Measurements from ENCODE around the gene STXBP1. TPM values are rescaled to one million over a fixed set of nuclear protein-coding genes. Genes with fewer than 3 reads are reported as not detected.

The STXBP1 gene
- total and polyA plus RNA-seq, 12 donors, result 14.4 to 59.2 (median 46.4) TPM

GRCh38 chr9:127738666-127739065 is 126.6 kb downstream of the STXBP1 start:
- no peaks in the 10 kb centered on the region for H3K27me3 ChIP-seq
- WGBS, 2 donors, result 88 to 89% methylated on average over 13 of the region's 13 CpGs
- ATAC-seq (no peak), DNase-seq (no peak)
- peaks cover 12 to 67% (median 32%) of the 10 kb centered on the region in 9 donors for H3K4me1 ChIP-seq
- intact Hi-C loops (cut with DNase I), result loop anchor here in 8 of 10 donors (5.0 to 10.0 kb wide), 6 partner anchors 44 to 234 kb away; partner anchors contain the start of genes AK1 (in 1 of the 8) and ST6GALNAC4 (in 1 of the 8)
- peaks cover 0 to 61% (median 0%) of the 10 kb centered on the region in 9 donors for H3K36me3 ChIP-seq
- TF ChIP-seq CTCF (IDR thresholded peaks at IDR 0.05), result no peak
- no peak overlapping the region for H3K27ac ChIP-seq
- no peak overlapping the region for H3K4me3 ChIP-seq
- H3K9me3 ChIP-seq, result no peaks in the 10 kb centered on the region

GRCh38 chr9:127739614-127740330 is 127.7 kb downstream of the STXBP1 start:
- WGBS, 2 donors, result 78 to 80% methylated on average over 19 of the region's 19 CpGs
- DNase-seq (peak in 1 of 2 donors; percentile 49), ATAC-seq (peak in 1 of 8 donors; percentile 5)
- Histone ChIP-seq H3K4me1 (peaks cover 5 to 57% (median 25%) of the 10 kb centered on the region in 9 donors), H3K27me3 (no peaks in the 10 kb centered on the region), H3K27ac (peak overlapping the region in 9 of 10 donors; percentile 7 to 66 (median 44)), H3K36me3 (peaks cover 0 to 72% (median 0%) of the 10 kb centered on the region in 9 donors), H3K4me3 (no peak overlapping the region), H3K9me3 (no peaks in the 10 kb centered on the region)
- intact Hi-C loops (cut with DNase I), result loop anchor here in 9 of 10 donors (5.0 to 10.0 kb wide), 6 partner anchors 43 to 235 kb away; partner anchors contain the start of genes AK1 (in 1 of the 9) and ST6GALNAC4 (in 1 of the 9)
- no peak for TF ChIP-seq CTCF (IDR thresholded peaks at IDR 0.05)

- intact Hi-C loops (cut with DNase I), result loop anchor here in 2 of 10 donors (5.0 kb wide), 2 partner anchors 40 to 130 kb away; no protein-coding TSS in a partner anchor
- ATAC-seq (peak; percentile 16 to 92 (median 74)), DNase-seq (peak; percentile 76 to 80)
- Histone ChIP-seq H3K4me3 (peak overlapping the region in 9 of 10 donors; percentile 18 to 51 (median 41)), H3K36me3 (peaks cover 0 to 93% (median 4%) of the 10 kb centered on the region in 9 donors), H3K9me3 (no peaks in the 10 kb centered on the region), H3K27me3 (no peaks in the 10 kb centered on the region), H3K4me1 (peaks cover 2 to 45% (median 21%) of the 10 kb centered on the region in 9 donors), H3K27ac (peak overlapping the region in 7 of 10 donors; percentile 4 to 65 (median 30))
- WGBS, 2 donors, result 41 to 64% methylated on average over 38 of the region's 38 CpGs
- no peak for TF ChIP-seq CTCF (IDR thresholded peaks at IDR 0.05)
Measured at GRCh38 chr9:127741831-127742434, 129.9 kb downstream of the STXBP1 start.

Other genes with a start within 250 kb of the STXBP1 start
- gene SLC2A8, start 215.1 kb upstream of the STXBP1 start, total RNA-seq, result 10 to 100 TPM; 10.0 to 26.7 (median 13.1) TPM
- 10 to 100 TPM; 18.9 to 21.7 TPM for gene SLC2A8, start 215.1 kb upstream of the STXBP1 start, polyA plus RNA-seq
- gene ZNF79, start 187.9 kb upstream of the STXBP1 start, total RNA-seq, result 1 to 10 TPM; 4.4 to 8.3 (median 6.4) TPM
- 1 to 10 TPM; 2.1 to 4.5 TPM for gene ZNF79, start 187.9 kb upstream of the STXBP1 start, polyA plus RNA-seq
- gene RPL12, start 160.9 kb upstream of the STXBP1 start, total RNA-seq, result 100 to 1,000 TPM; 409 to 810 (median 499) TPM
- 1,000 to 10,000 TPM; 1,671 to 1,920 TPM for gene RPL12, start 160.9 kb upstream of the STXBP1 start, polyA plus RNA-seq
- 10 to 100 TPM; 24.9 to 49.6 (median 29.5) TPM for gene LRSAM1, start 160.8 kb upstream of the STXBP1 start, total RNA-seq
- gene LRSAM1, start 160.8 kb upstream of the STXBP1 start, polyA plus RNA-seq, result 10 to 100 TPM; 21.2 to 59.9 TPM
- under 1 TPM in 2 of 10 donors, not detected in 8; 0.10 to 0.13 TPM for gene CFAP157, start 94.7 kb downstream of the STXBP1 start, total RNA-seq
- gene CFAP157, start 94.7 kb downstream of the STXBP1 start, polyA plus RNA-seq, result under 1 TPM; 0.15 to 0.19 TPM
- gene PTRH1, start 103.4 kb downstream of the STXBP1 start, total RNA-seq, result 10 to 100 TPM in 8 of 10 donors, 1 to 10 TPM in 2; 8.1 to 14.1 (median 11.5) TPM
- gene PTRH1, start 103.4 kb downstream of the STXBP1 start, polyA plus RNA-seq, result 10 to 100 TPM; 10.8 to 47.0 TPM
- gene TTC16, start 103.8 kb downstream of the STXBP1 start, total RNA-seq, result under 1 TPM in 9 of 10 donors, not detected in 1; 0.04 to 0.61 (median 0.32) TPM
- gene TTC16, start 103.8 kb downstream of the STXBP1 start, polyA plus RNA-seq, result 1 to 10 TPM in 1 of 2 donors, under 1 TPM in 1; 0.04 to 1.4 TPM
- 1 to 10 TPM; 1.5 to 6.3 (median 2.2) TPM for gene TOR2A, start 123.0 kb downstream of the STXBP1 start, total RNA-seq
- gene TOR2A, start 123.0 kb downstream of the STXBP1 start, polyA plus RNA-seq, result 1 to 10 TPM; 6.9 to 7.6 TPM
- 10 to 100 TPM; 10.9 to 26.0 (median 17.7) TPM for gene SH2D3C, start 166.4 kb downstream of the STXBP1 start, total RNA-seq
- gene SH2D3C, start 166.4 kb downstream of the STXBP1 start, polyA plus RNA-seq, result 10 to 100 TPM; 30.1 to 36.7 TPM
- gene CDK9, start 173.8 kb downstream of the STXBP1 start, total RNA-seq, result 10 to 100 TPM; 30.9 to 59.0 (median 44.1) TPM
- gene CDK9, start 173.8 kb downstream of the STXBP1 start, polyA plus RNA-seq, result 10 to 100 TPM; 32.5 to 47.7 TPM
- 10 to 100 TPM; 40.2 to 58.5 (median 46.5) TPM for gene FPGS, start 190.6 kb downstream of the STXBP1 start, total RNA-seq
- gene FPGS, start 190.6 kb downstream of the STXBP1 start, polyA plus RNA-seq, result 10 to 100 TPM; 40.7 to 45.5 TPM
- gene ENG, start 242.4 kb downstream of the STXBP1 start, total RNA-seq, result 100 to 1,000 TPM in 8 of 10 donors, 10 to 100 TPM in 2; 76.8 to 263 (median 137) TPM
- 100 to 1,000 TPM; 199 to 310 TPM for gene ENG, start 242.4 kb downstream of the STXBP1 start, polyA plus RNA-seq

Data from heart right ventricle (tissue), 16 donors.